Measurements from ENCODE around the gene PLD1.

- TF ChIP-seq CTCF (IDR thresholded peaks at IDR 0.05) (no peak), EP300 (IDR thresholded peaks at IDR 0.05) (no peak)
Observed at GRCh38 chr3:171666516-171666915, 143.8 kb downstream of the PLD1 start.

Data from tibial nerve (tissue), 4 donors.